Thyroid gland (tissue), 4 donors: ENCODE data around the gene CSF2. TPM values are rescaled to one million over a fixed set of nuclear protein-coding genes. Genes with fewer than 3 reads are reported as not detected.

Experiments
- DNase-seq, 2 donors: peaks; one replicate each; pipeline ENCODE4 v3.0.0-alpha.2; 2019
- H3K27ac ChIP-seq, 3 donors: fragments of 200-600 bp; sonication (generic); 1 replicate in 2 of 3; 2 replicates in 1 of 3; pipeline ENCODE4 v1.5.1; 2016 to 2019; ENCODE audit warnings: mild to moderate bottlenecking in 1 of 3, moderate library complexity in 1 of 3
- H3K27me3 ChIP-seq: fragments of 200-600 bp; sonication (generic); one replicate; pipeline ENCODE4 v1.5.1; 2019
- H3K36me3 ChIP-seq, 2 donors: fragments of 200-600 bp; sonication (generic); one replicate each; pipeline ENCODE4 v1.5.1; 2016 to 2019
- H3K4me1 ChIP-seq, 2 donors: fragments of 200-600 bp; sonication (generic); one replicate each; pipeline ENCODE4 v1.5.1; 2017 to 2019
- H3K4me3 ChIP-seq, 3 donors: fragments of 200-600 bp; sonication (generic); replicated peaks in 1 of 3; 1 replicate in 2 of 3; 2 replicates in 1 of 3; pipeline ENCODE4 v1.5.1; 2016; ENCODE audit warnings: mild to moderate bottlenecking in 1 of 3
- H3K9me3 ChIP-seq: fragments of 200-600 bp; sonication (generic); one replicate; pipeline ENCODE4 v1.5.1; 2017
- CTCF ChIP-seq, 6 experiments: fragments of 200-600 bp in 3 of 6; fragments of 450-650 bp in 3 of 6; sonication (generic) in 3 of 6; IDR thresholded peaks; one replicate each; pipeline ENCODE4 v1.5.1; 2016 to 2019; ENCODE audit warnings: antibody characterized with exemption in 6 of 6, mild to moderate bottlenecking in 2 of 6, inconsistent platforms in 1 of 6, moderate library complexity in 1 of 6
- POLR2A ChIP-seq, 2 donors: fragments of 450-650 bp; IDR thresholded peaks; one replicate each; pipeline ENCODE4 v1.6.1; 2017; ENCODE audit warnings: antibody characterized with exemption in 2 of 2, mild to moderate bottlenecking in 2 of 2, moderate library complexity in 1 of 2
- WGBS, 2 donors: methylation state at CpG; one replicate each; pipeline ENCODE4 v1.1.5; 2017; 5-methylcytosine and 5-hydroxymethylcytosine counted together
- intact Hi-C: fragments of 100-400 bp; cut with DNase I; formaldehyde crosslinking; loops from one replicate; pipeline ENCODE4 v1.15.1; 2023
- total RNA-seq, 4 donors: library from RNA; depleted of rRNA; stranded (reverse); fragments of >200 nt; gene quantifications; one replicate each; pipeline ENCODE4 v1.2.3, GENCODE V29; 2016

CSF2 gene
- total RNA-seq, 4 donors from 2014 or later, result not detected

GRCh38 chr5:132027027-132027426, 46.6 kb upstream of the CSF2 start:
- intact Hi-C loops, result no loop called here
- no peak overlapping the region for H3K4me3 ChIP-seq
- no peak overlapping the region for H3K27ac ChIP-seq
- no peak for DNase-seq
- H3K36me3 ChIP-seq, result no peaks in the 10 kb centered on the region
- 78 to 80% methylated on average over 1 to 2 of the region's 2 CpGs for WGBS, 2 donors
- H3K4me1 ChIP-seq, result no peaks in the 10 kb centered on the region
- no peak for TF ChIP-seq CTCF (IDR thresholded peaks at IDR 0.05)
- TF ChIP-seq POLR2A (IDR thresholded peaks at IDR 0.05), result no peak
- no peaks in the 10 kb centered on the region for H3K9me3 ChIP-seq
- H3K27me3 ChIP-seq, result no peaks in the 10 kb centered on the region

GRCh38 chr5:132029609-132030330, 43.8 kb upstream of the CSF2 start:
- WGBS, 2 donors, result 79 to 87% methylated on average over 4 of the region's 4 CpGs
- TF ChIP-seq CTCF (IDR thresholded peaks at IDR 0.05) (no peak), POLR2A (IDR thresholded peaks at IDR 0.05) (no peak)

GRCh38 chr5:132030610-132031009, 43.0 kb upstream of the CSF2 start:
- DNase-seq, result no peak
- intact Hi-C loops, result no loop called here
- Histone ChIP-seq H3K36me3 (no peaks in the 10 kb centered on the region), H3K4me1 (no peaks in the 10 kb centered on the region), H3K27me3 (no peaks in the 10 kb centered on the region), H3K9me3 (no peaks in the 10 kb centered on the region), H3K4me3 (no peak overlapping the region), H3K27ac (no peak overlapping the region)
- 83 to 88% methylated on average over 2 of the region's 2 CpGs for WGBS, 2 donors
- no peak for TF ChIP-seq POLR2A (IDR thresholded peaks at IDR 0.05)
- no peak for TF ChIP-seq CTCF (IDR thresholded peaks at IDR 0.05)

More at GRCh38 chr5:132029609-132030330, 43.8 kb upstream of the CSF2 start:
- no peaks in the 10 kb centered on the region for H3K27me3 ChIP-seq
- intact Hi-C loops, result no loop called here
- H3K4me3 ChIP-seq, result no peak overlapping the region
- H3K9me3 ChIP-seq, result no peaks in the 10 kb centered on the region
- H3K36me3 ChIP-seq, result no peaks in the 10 kb centered on the region
- H3K27ac ChIP-seq, result no peak overlapping the region
- no peaks in the 10 kb centered on the region for H3K4me1 ChIP-seq
- no peak for DNase-seq

GRCh38 chr5:132032196-132032595, 41.4 kb upstream of the CSF2 start:
- H3K27ac ChIP-seq, result no peak overlapping the region
- no peaks in the 10 kb centered on the region for H3K9me3 ChIP-seq
- no peak for DNase-seq
- no peaks in the 10 kb centered on the region for H3K27me3 ChIP-seq
- H3K4me1 ChIP-seq, result no peaks in the 10 kb centered on the region
- intact Hi-C loops, result no loop called here
- no peak overlapping the region for H3K4me3 ChIP-seq
- H3K36me3 ChIP-seq, result no peaks in the 10 kb centered on the region
- TF ChIP-seq CTCF (IDR thresholded peaks at IDR 0.05) (no peak), POLR2A (IDR thresholded peaks at IDR 0.05) (no peak)

GRCh38 chr5:132033122-132033521, 40.5 kb upstream of the CSF2 start:
- TF ChIP-seq CTCF (IDR thresholded peaks at IDR 0.05) (no peak), POLR2A (IDR thresholded peaks at IDR 0.05) (no peak)
- H3K36me3 ChIP-seq, result no peaks in the 10 kb centered on the region
- H3K4me3 ChIP-seq, result no peak overlapping the region
- H3K27ac ChIP-seq, result no peak overlapping the region
- H3K4me1 ChIP-seq, result no peaks in the 10 kb centered on the region
- no peaks in the 10 kb centered on the region for H3K9me3 ChIP-seq
- WGBS, 2 donors, result 57 to 83% methylated on average over 4 of the region's 4 CpGs
- no peaks in the 10 kb centered on the region for H3K27me3 ChIP-seq
- DNase-seq, result no peak
- intact Hi-C loops, result no loop called here
